Measurements from ENCODE around the gene ZNF804A.

GRCh38 chr2:184769023-184769422, 170.7 kb downstream of the ZNF804A start:
- TF ChIP-seq CTCF (IDR thresholded peaks at IDR 0.05; ENCODE audit: low read depth, low read length, missing input control) (no peak), TAF1 (conservative IDR thresholded peaks at IDR 0.05) (no peak), YY1 (IDR thresholded peaks at IDR 0.05) (no peak), ATF3 (IDR thresholded peaks at IDR 0.05) (no peak), ZBTB33 (IDR thresholded peaks at IDR 0.05) (no peak), NR2F2 (IDR thresholded peaks at IDR 0.05) (no peak), HNF4A (conservative IDR thresholded peaks at IDR 0.05) (no peak), RAD21 (IDR thresholded peaks at IDR 0.05) (no peak)

Measured in liver (tissue), 3 donors.